ENCODE data around the gene MSN.
"Not testable (repeated sequence)": the region's sequence is repeated elsewhere in the genome, so short reads cannot be mapped to it uniquely, and the experiment has no call there.

- TF ChIP-seq TAF1 (IDR thresholded peaks at IDR 0.05; ENCODE audit: borderline replicate concordance, low read depth, low read length); POLR2A (IDR thresholded peaks at IDR 0.05; ENCODE audit: low read depth, low read length): not testable (repeated sequence)
Measured at GRCh38 chrX:65759525-65759924, 92.1 kb downstream of the MSN start.
